ENCODE data around the gene TIMM22. TPM values are rescaled to one million over a fixed set of nuclear protein-coding genes. Genes with fewer than 3 reads are reported as not detected.

The TIMM22 gene
- total and polyA plus RNA-seq, 2 donors (not counting 1 experiment from before 2014, with no cell fraction given) = 4.1 to 9.5 TPM

DNA sequence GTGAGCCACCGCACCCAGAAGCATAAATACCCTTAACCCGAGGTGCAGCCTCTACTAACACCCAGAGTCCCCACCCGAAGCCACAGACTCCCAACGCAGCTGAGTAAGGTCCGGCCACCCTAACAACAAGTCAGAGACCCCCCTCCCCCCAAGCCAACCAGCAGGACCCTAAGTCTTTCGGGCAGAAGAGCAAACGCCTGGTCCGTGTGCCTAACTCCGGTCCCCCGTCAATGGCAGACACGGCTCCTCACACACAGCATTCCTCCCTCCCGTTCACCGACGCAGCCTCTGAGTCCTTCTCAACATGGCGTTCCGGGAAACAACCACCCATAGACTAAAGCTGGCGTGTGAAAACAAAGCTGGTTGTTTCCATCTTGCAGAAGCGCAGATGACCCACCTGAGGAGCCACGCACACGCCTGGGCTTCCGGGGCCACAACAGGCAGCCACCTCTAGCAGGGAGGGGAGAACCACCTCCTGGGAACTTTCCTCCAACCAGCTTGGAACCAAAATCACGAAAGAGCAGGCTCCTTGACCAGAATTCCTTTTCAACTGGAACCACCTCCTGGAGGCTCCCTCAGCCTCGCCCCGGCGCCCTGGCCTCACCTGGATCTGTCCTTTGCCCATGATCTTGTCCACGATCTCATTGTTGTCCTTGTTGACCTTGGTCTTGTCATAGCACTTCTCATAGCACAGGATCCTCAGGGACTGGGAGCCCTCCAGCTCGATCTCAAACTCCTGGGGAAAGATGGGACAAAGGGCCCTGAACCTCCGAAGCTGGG, 52.7 kb downstream of the TIMM22 start:
- ATAC-seq (ENCODE audit: low read depth) (no peak), DNase-seq (no peak)
- POLR2A ChIA-PET = no interaction called here
- Histone ChIP-seq H3K27me3 (replicated peaks in 1 of 4; ENCODE audit: control extremely low read depth in 1 of 4, control insufficient read depth in 3 of 4, insufficient read depth in 4 of 4, low read length in 3 of 4) (no peaks in the 10 kb centered on the region), H3K4me3 (ENCODE audit: control extremely low read depth in 1 of 5, extremely low read depth in 1 of 5, insufficient read depth in 1 of 5, low read depth in 2 of 5, low read length in 4 of 5) (no peak overlapping the region), H3K9me3 (ENCODE audit: control extremely low read depth in 1 of 3, control insufficient read depth in 2 of 3, insufficient read depth in 1 of 3, low read length in 2 of 3) (no peaks in the 10 kb centered on the region), H3K9ac (ENCODE audit: low read length) (no peak overlapping the region), H3K4me1 (ENCODE audit: control insufficient read depth in 2 of 2, insufficient read depth in 2 of 2, low read length in 2 of 2) (no peaks in the 10 kb centered on the region), H3K4me2 (replicated peaks; ENCODE audit: low read depth, low read length, poor library complexity, severe bottlenecking) (no peak overlapping the region), H3K79me2 (ENCODE audit: control insufficient read depth, insufficient read depth, low read length) (peaks cover 17% of the 10 kb centered on the region), H4K20me1 (ENCODE audit: control insufficient read depth, insufficient read depth, low read length, poor library complexity, severe bottlenecking) (no peaks in the 10 kb centered on the region), H3K27ac (ENCODE audit: low read length in 2 of 2) (no peak overlapping the region), H3K36me3 (replicated peaks in 1 of 2; ENCODE audit: control extremely low read depth in 1 of 2, control insufficient read depth in 1 of 2, extremely low read depth in 1 of 2, insufficient read depth in 2 of 2, low read length in 1 of 2) (peaks cover 2 to 24% of the 10 kb centered on the region in 2 experiments), H2AFZ (ENCODE audit: insufficient read depth, low read depth, low read length, poor library complexity, severe bottlenecking) (no peak overlapping the region)
- Mint-ChIP-seq H3K27ac (no peak overlapping the region), H3K4me3 (no peak overlapping the region), H3K4me1 (no peaks in the 10 kb centered on the region), H3K9me3 (ENCODE audit: insufficient read depth) (no peaks in the 10 kb centered on the region), H3K27me3 (no peaks in the 10 kb centered on the region)
- 96% methylated on average over 28 of the region's 28 CpGs for WGBS (ENCODE audit: insufficient coverage)
- TF ChIP-seq EZH2 (IDR thresholded peaks at IDR 0.05; ENCODE audit: borderline replicate concordance, insufficient read depth, low read depth, low read length, poor library complexity, severe bottlenecking) = no peak
- TF ChIP-seq, protein P1, sequence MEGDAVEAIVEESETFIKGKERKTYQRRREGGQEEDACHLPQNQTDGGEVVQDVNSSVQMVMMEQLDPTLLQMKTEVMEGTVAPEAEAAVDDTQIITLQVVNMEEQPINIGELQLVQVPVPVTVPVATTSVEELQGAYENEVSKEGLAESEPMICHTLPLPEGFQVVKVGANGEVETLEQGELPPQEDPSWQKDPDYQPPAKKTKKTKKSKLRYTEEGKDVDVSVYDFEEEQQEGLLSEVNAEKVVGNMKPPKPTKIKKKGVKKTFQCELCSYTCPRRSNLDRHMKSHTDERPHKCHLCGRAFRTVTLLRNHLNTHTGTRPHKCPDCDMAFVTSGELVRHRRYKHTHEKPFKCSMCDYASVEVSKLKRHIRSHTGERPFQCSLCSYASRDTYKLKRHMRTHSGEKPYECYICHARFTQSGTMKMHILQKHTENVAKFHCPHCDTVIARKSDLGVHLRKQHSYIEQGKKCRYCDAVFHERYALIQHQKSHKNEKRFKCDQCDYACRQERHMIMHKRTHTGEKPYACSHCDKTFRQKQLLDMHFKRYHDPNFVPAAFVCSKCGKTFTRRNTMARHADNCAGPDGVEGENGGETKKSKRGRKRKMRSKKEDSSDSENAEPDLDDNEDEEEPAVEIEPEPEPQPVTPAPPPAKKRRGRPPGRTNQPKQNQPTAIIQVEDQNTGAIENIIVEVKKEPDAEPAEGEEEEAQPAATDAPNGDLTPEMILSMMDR (IDR thresholded peaks at IDR 0.05) = no peak
- intact Hi-C loops (cut with micrococcal nuclease) = no loop called here
- CTCF ChIA-PET = interaction anchor here (0.6 kb wide), 1 partner anchor 25 kb away, joined by 3 read pairs; no protein-coding TSS in a partner anchor

DNA sequence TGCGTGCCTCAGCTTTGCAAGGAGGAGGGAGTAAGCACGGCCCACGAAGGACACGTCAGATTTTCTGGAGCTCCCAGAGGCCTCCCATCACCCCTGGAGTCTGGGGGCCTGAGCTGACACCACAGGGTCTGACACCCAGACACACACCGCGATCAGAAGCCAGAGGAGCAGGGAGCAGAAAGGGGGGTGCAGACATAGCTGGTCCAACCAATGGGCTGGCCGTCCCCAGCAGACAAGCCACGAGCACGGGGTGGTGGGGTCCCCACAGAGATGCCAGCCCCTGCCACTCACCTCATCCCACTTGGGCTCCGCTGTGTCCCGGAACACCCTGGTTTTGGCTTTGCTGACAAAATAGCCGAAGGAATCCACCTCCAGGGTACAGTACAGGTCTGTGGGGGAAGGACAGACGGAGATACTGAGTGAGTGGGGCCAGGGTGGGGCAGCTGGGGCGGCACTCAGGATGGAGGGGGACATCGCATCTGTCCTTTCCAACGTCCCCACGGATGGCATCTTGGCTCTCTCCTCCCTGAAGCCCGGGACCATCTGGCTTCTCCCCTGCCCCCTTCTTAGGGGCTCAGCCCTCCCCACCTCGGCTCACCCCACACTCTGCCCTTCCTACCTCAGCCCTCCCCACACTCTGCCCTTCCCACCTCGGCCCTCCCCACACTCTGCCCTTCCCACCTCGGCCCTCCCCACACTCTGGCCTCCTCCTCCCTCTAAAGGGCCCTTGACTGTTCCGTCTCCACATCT, 53.5 kb downstream of the TIMM22 start:
- DNase-seq = no peak
- H3K4me2 ChIP-seq (replicated peaks; ENCODE audit: low read depth, low read length, poor library complexity, severe bottlenecking) = no peak overlapping the region
- CTCF ChIA-PET = interaction anchor here (0.6 kb wide), 1 partner anchor 26 kb away, joined by 3 read pairs; no protein-coding TSS in a partner anchor
- no peak overlapping the region for H3K4me3 ChIP-seq (ENCODE audit: control extremely low read depth in 1 of 5, extremely low read depth in 1 of 5, insufficient read depth in 1 of 5, low read depth in 2 of 5, low read length in 4 of 5)
- H3K9me3 ChIP-seq (ENCODE audit: control extremely low read depth in 1 of 3, control insufficient read depth in 2 of 3, insufficient read depth in 1 of 3, low read length in 2 of 3) = no peaks in the 10 kb centered on the region
- ATAC-seq (ENCODE audit: low read depth) = no peak
- WGBS (ENCODE audit: insufficient coverage) = 99% methylated on average over 20 of the region's 22 CpGs
- no peak overlapping the region for H3K27ac Mint-ChIP-seq
- no peaks in the 10 kb centered on the region for H4K20me1 ChIP-seq (ENCODE audit: control insufficient read depth, insufficient read depth, low read length, poor library complexity, severe bottlenecking)
- no peak overlapping the region for H3K9ac ChIP-seq (ENCODE audit: low read length)
- no peak overlapping the region for H3K4me3 Mint-ChIP-seq
- intact Hi-C loops (cut with micrococcal nuclease) = no loop called here
- no peak overlapping the region for H2AFZ ChIP-seq (ENCODE audit: insufficient read depth, low read depth, low read length, poor library complexity, severe bottlenecking)
- peaks cover 17% of the 10 kb centered on the region for H3K79me2 ChIP-seq (ENCODE audit: control insufficient read depth, insufficient read depth, low read length)
- POLR2A ChIA-PET = no interaction called here
- H3K9me3 Mint-ChIP-seq (ENCODE audit: insufficient read depth) = no peaks in the 10 kb centered on the region
- no peak for TF ChIP-seq EZH2 (IDR thresholded peaks at IDR 0.05; ENCODE audit: borderline replicate concordance, insufficient read depth, low read depth, low read length, poor library complexity, severe bottlenecking)
- no peak overlapping the region for H3K27ac ChIP-seq (ENCODE audit: low read length in 2 of 2)
- no peaks in the 10 kb centered on the region for H3K27me3 Mint-ChIP-seq
- no peaks in the 10 kb centered on the region for H3K27me3 ChIP-seq (replicated peaks in 1 of 4; ENCODE audit: control extremely low read depth in 1 of 4, control insufficient read depth in 3 of 4, insufficient read depth in 4 of 4, low read length in 3 of 4)
- H3K4me1 ChIP-seq (ENCODE audit: control insufficient read depth in 2 of 2, insufficient read depth in 2 of 2, low read length in 2 of 2) = no peaks in the 10 kb centered on the region
- H3K36me3 ChIP-seq (replicated peaks in 1 of 2; ENCODE audit: control extremely low read depth in 1 of 2, control insufficient read depth in 1 of 2, extremely low read depth in 1 of 2, insufficient read depth in 2 of 2, low read length in 1 of 2) = peaks cover 2 to 28% of the 10 kb centered on the region in 2 experiments
- H3K4me1 Mint-ChIP-seq = no peaks in the 10 kb centered on the region
